ENCODE data around the gene LRRC75B. TPM values are rescaled to one million over a fixed set of nuclear protein-coding genes. Genes with fewer than 3 reads are reported as not detected.
"Not testable (repeated sequence)": the region's sequence is repeated elsewhere in the genome, so short reads cannot be mapped to it uniquely, and the experiment has no call there.

Gene LRRC75B
- total and polyA plus RNA-seq, 9 of the 15 experiments (the other 6 are each of a cell fraction or from before 2014, with no cell fraction given): 0.10 to 2.8 (median 1.0) TPM; not detected in 1

- in situ Hi-C loops (cut with MboI); intact Hi-C loops (cut with micrococcal nuclease); H3K79me2 ChIP-seq (ENCODE audit: control insufficient read depth, insufficient read depth, low read length); H3K27me3 ChIP-seq (ENCODE audit: control insufficient read depth in 2 of 2, insufficient read depth in 2 of 2, low read length in 2 of 2); CTCF ChIA-PET (ENCODE audit: low intra/inter-chr PET ratio); FAIRE-seq; H3K27ac ChIP-seq (ENCODE audit: extremely low read depth, low read depth, low read length); H2AFZ ChIP-seq (ENCODE audit: low read depth, low read length); H3K36me3 ChIP-seq (ENCODE audit: control insufficient read depth, insufficient read depth, low read length); H4K20me1 ChIP-seq (replicated peaks; ENCODE audit: control insufficient read depth, insufficient read depth, low read length); H3K9me1 ChIP-seq (ENCODE audit: control insufficient read depth, insufficient read depth, low read length); H3K9me3 ChIP-seq (replicated peaks; ENCODE audit: control insufficient read depth, insufficient read depth, low read depth, low read length); DNase-seq (ENCODE audit: extremely low read depth in 1 of 4, low spot score in 3 of 4); H3K4me3 ChIP-seq; ATAC-seq: not testable (repeated sequence)
- peaks cover 0 to 22% of the 10 kb centered on the region in 2 experiments; a peak in 2 of 5 replicates for H3K4me1 ChIP-seq (replicated peaks in 1 of 2; ENCODE audit: control insufficient read depth in 2 of 2, insufficient read depth in 2 of 2, low read length in 2 of 2)
- BruUV-seq (replicated peaks): TSS peak; percentile 47
- WGBS (ENCODE audit: insufficient coverage, low coverage, missing lambda C conversion rate): 68% methylated on average over 4 of the region's 10 CpGs
- peak overlapping the region in 1 of 2 experiments; percentile 49; a peak in 2 of 4 replicates for H3K9ac ChIP-seq (ENCODE audit: insufficient read depth in 1 of 2, low read depth in 2 of 2, low read length in 2 of 2)
- 0 out of 2 replicates have a peak overlapping the region, but pooled peaks have one; percentile 66 for H3K4me2 ChIP-seq (ENCODE audit: insufficient read depth, low read length)
- POLR2A ChIA-PET: interaction anchor here (1.0 to 1.8 kb wide), 2 partner anchors 10 to 11 kb away, joined by 3 to 4 read pairs; partner anchors contain the start of gene GGT1
- peak; percentile 25; the same call in 1 of the 2 replicates for TF ChIP-seq ZBTB33 (CRISPR knock-in tag; IDR thresholded peaks at IDR 0.05)
These were observed 624 bp upstream of the LRRC75B start for GRCh38 chr22:24593559-24593835.
